Measurements from ENCODE around the gene CCDC112.

DNA sequence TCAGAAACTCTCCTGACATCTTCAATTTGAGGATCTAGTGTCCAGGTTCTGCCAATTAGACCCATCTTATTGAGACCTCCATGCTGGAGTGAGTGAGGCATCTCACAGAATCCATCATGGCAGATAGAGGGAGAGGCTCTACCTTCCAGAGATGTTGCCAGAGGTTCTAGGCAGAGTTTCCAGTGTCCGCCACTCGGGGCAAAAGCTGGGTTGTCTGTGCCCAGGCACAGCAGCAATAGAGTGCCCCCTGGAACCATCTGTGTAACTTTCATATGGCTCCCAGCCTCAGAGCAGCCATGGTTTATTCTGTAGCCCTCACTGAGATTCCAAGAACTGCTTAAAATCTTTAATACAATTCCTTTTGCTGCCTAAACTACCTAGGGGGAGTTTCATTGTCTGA is 16.6 kb upstream of the CCDC112 start:
- TF ChIP-seq CREB1 (IDR thresholded peaks at IDR 0.05; ENCODE audit: low read depth) (no peak), FOXM1 (IDR thresholded peaks at IDR 0.05; ENCODE audit: borderline replicate concordance, low read depth) (no peak), CEBPB (IDR thresholded peaks at IDR 0.05) (no peak), TAF1 (IDR thresholded peaks at IDR 0.05; ENCODE audit: low read depth) (no peak), EP300 (IDR thresholded peaks at IDR 0.05; ENCODE audit: borderline replicate concordance) (no peak), YY1 (IDR thresholded peaks at IDR 0.05; ENCODE audit: low read depth) (no peak), RAD21 (IDR thresholded peaks at IDR 0.05; ENCODE audit: low read depth) (no peak), TCF12 (IDR thresholded peaks at IDR 0.05; ENCODE audit: low read depth) (no peak), EGR1 (IDR thresholded peaks at IDR 0.05) (no peak), NFIC (IDR thresholded peaks at IDR 0.05) (no peak), ZBTB7A (IDR thresholded peaks at IDR 0.05; ENCODE audit: low read depth) (no peak)
- TF ChIP-seq, protein P1, sequence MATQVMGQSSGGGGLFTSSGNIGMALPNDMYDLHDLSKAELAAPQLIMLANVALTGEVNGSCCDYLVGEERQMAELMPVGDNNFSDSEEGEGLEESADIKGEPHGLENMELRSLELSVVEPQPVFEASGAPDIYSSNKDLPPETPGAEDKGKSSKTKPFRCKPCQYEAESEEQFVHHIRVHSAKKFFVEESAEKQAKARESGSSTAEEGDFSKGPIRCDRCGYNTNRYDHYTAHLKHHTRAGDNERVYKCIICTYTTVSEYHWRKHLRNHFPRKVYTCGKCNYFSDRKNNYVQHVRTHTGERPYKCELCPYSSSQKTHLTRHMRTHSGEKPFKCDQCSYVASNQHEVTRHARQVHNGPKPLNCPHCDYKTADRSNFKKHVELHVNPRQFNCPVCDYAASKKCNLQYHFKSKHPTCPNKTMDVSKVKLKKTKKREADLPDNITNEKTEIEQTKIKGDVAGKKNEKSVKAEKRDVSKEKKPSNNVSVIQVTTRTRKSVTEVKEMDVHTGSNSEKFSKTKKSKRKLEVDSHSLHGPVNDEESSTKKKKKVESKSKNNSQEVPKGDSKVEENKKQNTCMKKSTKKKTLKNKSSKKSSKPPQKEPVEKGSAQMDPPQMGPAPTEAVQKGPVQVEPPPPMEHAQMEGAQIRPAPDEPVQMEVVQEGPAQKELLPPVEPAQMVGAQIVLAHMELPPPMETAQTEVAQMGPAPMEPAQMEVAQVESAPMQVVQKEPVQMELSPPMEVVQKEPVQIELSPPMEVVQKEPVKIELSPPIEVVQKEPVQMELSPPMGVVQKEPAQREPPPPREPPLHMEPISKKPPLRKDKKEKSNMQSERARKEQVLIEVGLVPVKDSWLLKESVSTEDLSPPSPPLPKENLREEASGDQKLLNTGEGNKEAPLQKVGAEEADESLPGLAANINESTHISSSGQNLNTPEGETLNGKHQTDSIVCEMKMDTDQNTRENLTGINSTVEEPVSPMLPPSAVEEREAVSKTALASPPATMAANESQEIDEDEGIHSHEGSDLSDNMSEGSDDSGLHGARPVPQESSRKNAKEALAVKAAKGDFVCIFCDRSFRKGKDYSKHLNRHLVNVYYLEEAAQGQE (IDR thresholded peaks at IDR 0.05; ENCODE audit: low read depth): no peak
- TF ChIP-seq, protein P2, sequence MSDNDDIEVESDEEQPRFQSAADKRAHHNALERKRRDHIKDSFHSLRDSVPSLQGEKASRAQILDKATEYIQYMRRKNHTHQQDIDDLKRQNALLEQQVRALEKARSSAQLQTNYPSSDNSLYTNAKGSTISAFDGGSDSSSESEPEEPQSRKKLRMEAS (IDR thresholded peaks at IDR 0.05): no peak

Data from Ishikawa (cell line).